ENCODE measurements around the gene TGFB2. TPM values are rescaled to one million over a fixed set of nuclear protein-coding genes. Genes with fewer than 3 reads are reported as not detected.
A peak's percentile ranks its signal among the peaks of the same experiment; 100 is the strongest.

TGFB2 gene
- total RNA-seq, 1 donor = 13.4 TPM

DNA sequence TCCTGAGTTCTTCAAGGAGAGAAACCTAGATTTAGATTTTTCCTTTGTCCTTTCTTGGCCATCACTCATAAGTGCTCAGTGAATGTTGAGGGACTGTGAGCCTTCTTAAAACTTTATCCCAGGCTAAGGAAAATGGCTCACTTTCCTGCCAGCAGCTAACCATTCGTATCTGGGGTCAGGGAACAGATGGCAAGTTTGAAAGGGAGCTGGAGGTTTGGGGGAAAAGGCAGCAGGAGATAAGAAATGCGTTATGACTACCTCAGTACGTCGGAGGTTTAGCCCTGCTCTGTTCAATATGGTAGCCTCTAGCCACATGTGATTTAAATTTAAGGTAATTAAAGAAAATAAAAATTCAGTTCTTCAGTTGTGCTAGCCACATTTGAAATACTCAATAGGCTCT, 46.7 kb upstream of the TGFB2 start:
- no peak for TF ChIP-seq CTCF (IDR thresholded peaks at IDR 0.05; ENCODE audit: extremely low read depth, low read depth, low read length)
- Histone ChIP-seq H4K20me1 (ENCODE audit: insufficient read depth, low read length) (no peaks in the 10 kb centered on the region), H3K79me2 (ENCODE audit: insufficient read depth, low read length) (peaks cover 34% of the 10 kb centered on the region), H3K4me3 (ENCODE audit: insufficient read depth, low read length) (no peak overlapping the region), H2AFZ (ENCODE audit: low read length) (no peak overlapping the region), H3K36me3 (ENCODE audit: insufficient read depth, low read length) (no peaks in the 10 kb centered on the region), H3K27ac (ENCODE audit: low read depth, low read length) (peak overlapping the region; percentile 65), H3K4me2 (ENCODE audit: insufficient read depth, low read length) (peak overlapping the region; percentile 37), H3K27me3 (ENCODE audit: insufficient read depth, low read length) (no peaks in the 10 kb centered on the region), H3K4me1 (ENCODE audit: insufficient read depth, low read length) (peaks cover 24% of the 10 kb centered on the region), H3K9me3 (ENCODE audit: low read depth, low read length) (no peaks in the 10 kb centered on the region)
- DNase-seq (ENCODE audit: insufficient read length, low spot score, missing footprints) = no peak

- peak overlapping the region; percentile 42 for H3K4me2 ChIP-seq (ENCODE audit: insufficient read depth, low read length)
- no peaks in the 10 kb centered on the region for H3K9me3 ChIP-seq (ENCODE audit: low read depth, low read length)
- no peak overlapping the region for H3K4me3 ChIP-seq (ENCODE audit: insufficient read depth, low read length)
- peak; percentile 27 for DNase-seq (ENCODE audit: insufficient read length, low spot score, missing footprints)
- peak overlapping the region; percentile 14 for H3K27ac ChIP-seq (ENCODE audit: low read depth, low read length)
- H4K20me1 ChIP-seq (ENCODE audit: insufficient read depth, low read length) = no peaks in the 10 kb centered on the region
- H3K36me3 ChIP-seq (ENCODE audit: insufficient read depth, low read length) = no peaks in the 10 kb centered on the region
- H3K79me2 ChIP-seq (ENCODE audit: insufficient read depth, low read length) = peaks cover 29% of the 10 kb centered on the region
- no peak overlapping the region for H2AFZ ChIP-seq (ENCODE audit: low read length)
- TF ChIP-seq CTCF (IDR thresholded peaks at IDR 0.05; ENCODE audit: extremely low read depth, low read depth, low read length) = peak; percentile 73
- peaks cover 24% of the 10 kb centered on the region for H3K4me1 ChIP-seq (ENCODE audit: insufficient read depth, low read length)
- no peaks in the 10 kb centered on the region for H3K27me3 ChIP-seq (ENCODE audit: insufficient read depth, low read length)
Measured at GRCh38 chr1:218299416-218299815, 45.7 kb upstream of the TGFB2 start.

GRCh38 chr1:218301217-218301616, 43.9 kb upstream of the TGFB2 start:
- DNase-seq (ENCODE audit: insufficient read length, low spot score, missing footprints) = no peak
- H3K4me1 ChIP-seq (ENCODE audit: insufficient read depth, low read length) = peaks cover 29% of the 10 kb centered on the region
- no peaks in the 10 kb centered on the region for H3K27me3 ChIP-seq (ENCODE audit: insufficient read depth, low read length)
- H3K27ac ChIP-seq (ENCODE audit: low read depth, low read length) = no peak overlapping the region
- no peaks in the 10 kb centered on the region for H3K36me3 ChIP-seq (ENCODE audit: insufficient read depth, low read length)
- no peaks in the 10 kb centered on the region for H3K9me3 ChIP-seq (ENCODE audit: low read depth, low read length)
- no peak for TF ChIP-seq CTCF (IDR thresholded peaks at IDR 0.05; ENCODE audit: extremely low read depth, low read depth, low read length)
- peaks cover 25% of the 10 kb centered on the region for H3K79me2 ChIP-seq (ENCODE audit: insufficient read depth, low read length)
- H3K4me2 ChIP-seq (ENCODE audit: insufficient read depth, low read length) = no peak overlapping the region
- H2AFZ ChIP-seq (ENCODE audit: low read length) = no peak overlapping the region
- H3K4me3 ChIP-seq (ENCODE audit: insufficient read depth, low read length) = no peak overlapping the region
- no peaks in the 10 kb centered on the region for H4K20me1 ChIP-seq (ENCODE audit: insufficient read depth, low read length)

DNA sequence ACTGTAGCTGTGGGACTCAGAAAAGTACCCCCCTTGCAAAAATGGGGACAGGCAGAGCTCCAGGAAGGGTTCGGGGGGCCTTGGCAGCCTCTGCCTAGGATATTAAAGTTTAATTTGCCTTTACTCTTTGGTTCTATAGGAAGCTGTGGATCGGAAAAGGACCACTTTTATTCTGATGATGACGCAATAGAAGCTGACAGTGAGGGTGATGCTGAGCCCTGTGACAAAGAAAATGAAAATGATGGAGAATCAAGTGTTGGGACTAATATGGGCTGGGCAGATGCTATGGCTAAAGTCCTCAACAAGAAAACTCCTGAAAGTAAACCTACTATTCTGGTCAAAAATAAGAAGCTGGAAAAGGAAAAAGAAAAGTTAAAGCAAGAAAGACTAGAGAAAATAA, 43.0 kb upstream of the TGFB2 start:
- H3K36me3 ChIP-seq (ENCODE audit: insufficient read depth, low read length) = no peaks in the 10 kb centered on the region
- H3K27ac ChIP-seq (ENCODE audit: low read depth, low read length) = no peak overlapping the region
- H3K4me3 ChIP-seq (ENCODE audit: insufficient read depth, low read length) = no peak overlapping the region
- H3K4me2 ChIP-seq (ENCODE audit: insufficient read depth, low read length) = no peak overlapping the region
- H3K27me3 ChIP-seq (ENCODE audit: insufficient read depth, low read length) = no peaks in the 10 kb centered on the region
- DNase-seq (ENCODE audit: insufficient read length, low spot score, missing footprints) = no peak
- TF ChIP-seq CTCF (IDR thresholded peaks at IDR 0.05; ENCODE audit: extremely low read depth, low read depth, low read length) = no peak
- H3K4me1 ChIP-seq (ENCODE audit: insufficient read depth, low read length) = peaks cover 29% of the 10 kb centered on the region
- no peaks in the 10 kb centered on the region for H3K9me3 ChIP-seq (ENCODE audit: low read depth, low read length)
- no peak overlapping the region for H2AFZ ChIP-seq (ENCODE audit: low read length)
- no peaks in the 10 kb centered on the region for H4K20me1 ChIP-seq (ENCODE audit: insufficient read depth, low read length)
- H3K79me2 ChIP-seq (ENCODE audit: insufficient read depth, low read length) = peaks cover 23% of the 10 kb centered on the region
